HG02571 (cell line): ENCODE data around the gene CLCN2.

Experiments used
- ATAC-seq: cut with Tn5 transposase; IDR thresholded peaks from one replicate; pipeline ENCODE4 v1.9.1; 2021; ENCODE audit warnings: mild to moderate bottlenecking, moderate library complexity; ENCODE audit not compliant: unreplicated experiment

CLCN2 gene

DNA sequence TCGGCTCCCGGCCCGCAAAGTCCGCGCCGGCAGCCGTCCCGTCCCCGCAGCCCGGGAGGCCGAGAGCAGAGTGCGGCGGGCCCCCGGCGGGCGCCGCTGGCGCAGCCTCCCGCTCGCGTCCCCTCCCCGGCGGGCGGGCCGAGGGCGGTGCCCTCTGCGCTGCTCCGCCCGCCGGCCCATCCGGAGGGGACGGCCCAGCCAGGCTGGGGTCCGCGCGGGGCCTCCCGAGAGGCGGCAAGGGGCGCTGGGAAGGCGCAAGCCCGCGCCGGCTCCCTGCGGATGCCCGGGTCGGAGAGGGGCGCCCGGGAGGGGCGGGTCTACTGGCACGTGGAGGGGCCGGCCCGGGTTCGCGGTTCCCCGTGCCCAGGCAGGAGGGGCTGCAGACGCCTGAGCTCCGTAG, at the start of gene CLCN2, which contains the start of gene POLR2H:
Gene CLCN2, minus strand, starts transcription at position 74 of the 400 bp plus-strand sequence. CDS start 126 bp downstream, outside the sequence.
Gene POLR2H, plus strand, starts transcription at position 179 of the 400 bp plus-strand sequence. CDS start 1,783 bp downstream, outside the sequence.
- peak; percentile 38 for ATAC-seq

DNA sequence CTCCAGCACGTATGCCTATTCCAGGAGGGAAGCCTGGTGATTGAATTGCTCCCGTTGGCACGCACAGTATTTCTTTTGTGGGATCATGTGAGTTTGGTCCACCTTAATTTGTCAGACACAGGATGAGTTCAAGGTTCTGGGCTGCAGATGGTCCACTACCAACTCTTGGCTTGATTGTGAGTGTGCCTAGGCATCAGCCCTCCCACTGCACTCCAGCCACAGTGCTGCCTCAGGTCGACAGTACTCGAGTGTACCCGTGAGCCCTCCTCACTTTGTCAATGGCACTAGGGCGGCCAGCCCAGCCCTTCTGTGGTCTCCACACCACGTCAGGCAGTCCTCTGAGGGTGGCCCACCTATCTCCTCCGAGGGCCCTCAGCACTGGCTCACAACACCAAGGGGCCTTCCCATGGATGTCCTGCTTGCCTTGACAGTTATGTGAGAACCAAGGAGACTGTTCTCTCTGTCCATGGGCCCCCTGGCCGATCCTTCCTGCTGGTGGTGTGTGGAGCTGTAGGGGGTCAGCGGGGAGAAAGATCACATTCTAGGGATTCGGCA, 48.6 kb upstream of the CLCN2 start:
- no peak for ATAC-seq

DNA sequence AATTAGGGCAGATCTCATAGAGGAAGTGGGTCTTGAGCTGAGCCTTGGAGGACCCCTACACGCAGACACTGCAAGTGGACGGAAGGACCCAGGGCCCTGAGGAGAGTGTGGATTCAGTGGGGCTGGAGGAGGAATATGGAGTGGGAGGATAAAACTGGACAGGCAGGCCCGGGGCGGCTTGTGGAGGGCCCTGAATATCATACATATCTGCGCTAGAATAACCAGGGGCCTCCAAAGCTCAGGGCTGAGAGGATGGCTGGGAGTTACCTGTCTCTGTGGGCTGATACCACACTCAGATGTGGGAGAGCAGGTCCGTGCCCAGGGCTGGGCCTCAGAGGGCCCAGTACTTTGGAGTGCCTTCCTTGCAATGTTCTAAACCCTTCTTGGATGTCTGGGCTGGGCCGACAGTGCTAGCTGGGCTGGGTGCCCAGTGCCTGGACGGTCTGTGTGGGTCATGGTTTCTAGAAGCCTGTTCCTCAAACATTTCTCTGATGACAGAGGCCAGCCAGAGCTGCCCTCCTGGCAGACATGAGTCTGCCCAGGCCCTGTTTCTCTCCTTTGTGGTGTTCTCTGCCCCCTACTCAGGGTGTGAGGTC, 48.0 kb upstream of the CLCN2 start:
- no peak for ATAC-seq

DNA sequence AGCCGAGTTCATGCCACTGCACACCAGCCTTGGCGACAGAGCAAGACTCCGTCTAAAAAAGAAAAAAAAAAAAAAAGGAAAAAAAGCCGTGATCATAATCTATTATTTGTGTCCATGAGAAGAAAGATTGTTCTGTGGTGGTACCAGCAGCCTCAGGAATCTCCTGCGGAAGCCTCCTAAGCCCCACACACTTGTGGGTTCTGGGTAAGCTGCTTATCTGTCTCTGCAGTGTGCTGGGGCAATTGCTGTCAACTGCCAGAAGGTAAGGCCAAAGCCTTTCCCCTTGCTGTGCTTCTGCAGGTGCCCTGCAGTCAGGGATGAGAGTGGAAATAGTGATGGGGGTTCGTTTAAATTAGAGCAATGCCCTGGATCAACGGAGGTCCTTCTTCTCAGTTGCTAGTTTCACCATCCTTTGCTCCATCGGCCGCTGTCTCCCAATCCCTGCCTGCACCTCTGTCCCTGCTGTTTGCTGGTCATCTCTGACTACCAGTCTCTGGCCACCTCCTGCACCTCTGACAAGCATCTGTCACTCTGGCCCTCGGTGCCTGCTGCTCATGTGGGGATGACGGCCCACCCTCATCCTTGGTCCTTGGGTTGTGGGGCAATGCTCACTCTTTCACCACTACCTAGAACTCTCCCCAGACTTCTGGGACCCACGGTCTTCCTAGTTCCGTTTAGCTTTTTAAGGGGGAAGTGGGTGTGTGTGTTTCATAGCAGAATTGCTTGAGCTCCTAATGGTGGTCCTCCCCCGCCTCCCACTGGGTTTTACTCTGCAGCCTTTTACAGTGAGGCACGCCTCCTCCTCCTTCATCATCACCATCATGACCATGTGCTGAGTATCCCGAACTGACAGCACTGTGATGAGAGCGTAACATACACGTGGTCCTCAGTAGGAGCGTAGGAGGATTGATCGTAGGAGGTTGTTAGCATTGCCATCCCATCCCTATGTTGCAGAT, 43.9 kb upstream of the CLCN2 start:
- ATAC-seq = no peak

DNA sequence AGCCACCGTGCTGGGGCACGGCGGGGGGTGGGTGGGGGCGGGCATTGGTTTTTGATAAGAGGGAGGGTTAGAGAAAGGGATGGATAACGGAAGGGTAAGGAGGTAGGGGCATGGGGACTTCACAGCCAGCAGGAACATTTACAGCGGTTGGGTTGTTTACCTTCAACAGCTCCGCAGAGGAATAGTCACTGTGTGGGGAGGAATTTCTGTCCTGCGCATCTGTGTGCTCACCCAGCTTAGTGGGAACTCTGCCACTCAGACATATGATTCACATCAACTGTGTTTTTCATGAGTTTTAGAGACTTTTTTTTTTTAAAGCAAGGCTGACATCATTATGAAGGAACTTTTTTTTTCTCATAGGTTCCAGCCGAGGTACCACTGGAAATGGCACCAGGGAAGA, 38.0 kb upstream of the CLCN2 start:
- no peak for ATAC-seq

DNA sequence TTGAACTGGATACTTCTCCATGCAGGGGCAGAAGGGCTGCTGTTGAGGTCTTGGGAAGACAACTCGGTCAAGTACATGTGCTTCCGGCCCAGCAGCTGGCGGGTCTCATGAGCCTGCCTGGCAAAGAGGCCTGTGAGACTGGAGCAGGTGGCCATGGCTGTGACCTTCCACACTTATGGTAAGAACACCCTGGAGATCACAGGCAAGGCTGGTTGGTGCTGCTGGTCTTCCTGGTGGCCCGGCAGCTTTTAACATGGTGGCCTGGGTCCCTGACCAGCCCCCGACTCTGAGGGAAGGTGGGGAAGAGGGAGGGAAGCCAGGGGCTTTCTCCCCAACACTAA, 33.9 kb upstream of the CLCN2 start:
- no peak for ATAC-seq

DNA sequence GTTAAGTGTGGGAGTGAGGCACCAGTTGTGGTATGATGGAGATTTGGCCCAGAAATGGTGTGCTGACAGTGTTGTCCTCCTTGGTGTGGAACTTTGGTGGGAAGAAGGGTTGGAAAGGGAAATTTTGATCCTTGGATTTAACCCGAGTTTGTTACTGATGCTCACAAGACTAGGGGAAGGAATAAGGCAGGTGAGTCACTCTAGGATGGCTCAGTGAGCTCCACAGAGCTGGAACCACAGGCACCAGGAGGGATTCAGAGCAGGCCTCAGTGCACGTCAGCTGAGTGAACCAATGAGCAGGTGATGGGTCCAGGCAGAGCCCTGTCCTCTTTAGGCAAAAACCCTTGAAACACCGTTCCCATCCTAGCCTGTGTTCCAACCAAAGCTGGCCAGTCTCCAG, 29.9 kb upstream of the CLCN2 start:
- no peak for ATAC-seq

DNA sequence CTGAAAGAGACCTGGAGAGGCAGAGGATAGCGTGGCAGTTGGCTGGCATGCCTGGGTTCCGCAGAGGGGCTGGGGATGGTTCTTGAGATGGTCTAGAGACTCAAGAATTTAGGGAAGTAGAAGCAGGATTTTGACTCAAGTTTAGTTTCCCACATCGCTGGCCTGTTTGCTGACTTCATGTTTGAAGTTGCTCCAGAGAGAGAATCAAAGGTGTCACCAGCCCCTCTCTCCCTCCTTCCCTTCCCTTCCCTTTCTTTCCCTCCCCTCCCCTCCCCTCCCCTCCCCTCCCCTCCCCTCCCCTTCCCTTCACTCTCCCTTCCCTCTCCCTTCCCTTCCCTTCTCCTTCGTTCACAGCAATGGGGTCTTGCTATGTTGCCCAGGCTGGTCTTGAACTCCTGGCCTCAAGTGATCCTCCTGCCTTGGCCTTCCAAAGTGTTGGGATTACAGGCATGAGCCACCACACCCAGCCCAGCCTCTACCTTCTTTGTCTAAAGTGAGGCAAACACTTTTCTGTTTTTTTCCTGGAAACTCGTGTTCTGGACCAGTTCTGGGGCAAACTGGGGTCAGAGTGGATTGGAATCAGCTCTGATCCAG, 28.6 kb upstream of the CLCN2 start:
- ATAC-seq = no peak

DNA sequence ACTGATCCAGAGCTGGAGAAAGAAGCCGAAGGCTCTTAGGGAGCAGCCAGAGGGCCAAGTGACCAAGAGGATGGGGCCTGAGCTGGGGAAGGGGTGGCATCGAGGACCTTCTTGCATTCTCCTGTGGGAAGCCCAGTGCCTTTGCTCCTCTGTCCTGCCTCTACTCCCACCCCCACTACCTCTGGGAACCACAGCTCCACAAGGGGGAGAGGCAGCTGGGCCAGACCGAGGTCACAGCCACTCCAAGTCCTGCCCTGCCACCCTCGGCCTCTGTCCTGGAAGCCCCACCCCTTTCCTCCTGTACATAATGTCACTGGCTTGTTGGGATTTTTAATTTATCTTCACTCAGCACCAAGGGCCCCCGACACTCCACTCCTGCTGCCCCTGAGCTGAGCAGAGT, 28.0 kb upstream of the CLCN2 start:
- no peak for ATAC-seq

DNA sequence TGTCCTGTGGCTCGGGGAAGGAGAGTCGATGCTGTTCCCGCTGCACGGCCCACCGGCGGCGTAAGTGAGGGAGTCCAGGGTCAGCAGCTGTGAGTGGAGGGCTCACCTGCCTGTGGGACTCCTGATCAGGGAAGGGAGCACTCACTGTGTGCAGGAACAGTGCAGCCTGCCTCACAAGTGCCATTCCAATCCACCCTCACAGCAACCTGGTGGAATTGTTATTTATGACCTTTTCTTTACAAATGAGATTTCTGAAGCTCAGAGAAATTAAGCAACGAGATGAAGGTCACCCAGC, 27.5 kb upstream of the CLCN2 start:
- ATAC-seq = no peak

DNA sequence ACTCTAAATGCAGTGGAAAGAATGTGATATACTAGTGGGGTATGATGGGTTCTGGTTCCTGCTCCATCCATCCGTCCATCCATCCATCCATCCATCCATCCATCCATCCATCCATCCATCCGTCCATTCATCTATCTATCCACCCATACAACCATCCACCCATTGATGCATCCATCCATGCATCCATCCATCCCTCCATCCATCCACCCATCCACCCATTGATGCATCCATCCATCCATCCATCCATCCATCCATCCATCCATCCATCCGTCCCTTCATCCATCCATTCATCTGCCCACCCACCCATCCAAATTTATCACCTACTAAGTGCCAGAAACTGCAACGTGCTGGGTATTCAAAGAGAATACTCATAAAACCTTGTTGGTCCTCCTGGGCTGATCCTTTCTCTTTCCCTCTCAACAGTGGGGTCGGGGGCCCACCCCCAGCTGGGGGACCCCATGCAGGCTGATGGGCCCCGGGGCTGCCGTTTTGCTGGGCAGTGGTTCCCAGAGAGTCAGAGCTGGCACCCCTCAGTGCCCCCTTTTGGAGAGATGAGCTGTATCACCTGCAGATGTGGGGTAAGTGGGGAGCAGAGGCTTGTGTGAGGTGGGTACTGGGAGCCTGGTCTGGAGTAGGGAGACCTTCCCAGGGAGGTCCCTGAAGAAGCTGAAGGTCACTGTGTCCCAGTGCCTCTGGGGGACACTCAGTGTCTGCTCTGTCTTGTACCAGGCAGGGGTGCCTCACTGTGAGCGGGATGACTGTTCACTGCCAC, 26.9 kb upstream of the CLCN2 start:
- ATAC-seq = no peak

DNA sequence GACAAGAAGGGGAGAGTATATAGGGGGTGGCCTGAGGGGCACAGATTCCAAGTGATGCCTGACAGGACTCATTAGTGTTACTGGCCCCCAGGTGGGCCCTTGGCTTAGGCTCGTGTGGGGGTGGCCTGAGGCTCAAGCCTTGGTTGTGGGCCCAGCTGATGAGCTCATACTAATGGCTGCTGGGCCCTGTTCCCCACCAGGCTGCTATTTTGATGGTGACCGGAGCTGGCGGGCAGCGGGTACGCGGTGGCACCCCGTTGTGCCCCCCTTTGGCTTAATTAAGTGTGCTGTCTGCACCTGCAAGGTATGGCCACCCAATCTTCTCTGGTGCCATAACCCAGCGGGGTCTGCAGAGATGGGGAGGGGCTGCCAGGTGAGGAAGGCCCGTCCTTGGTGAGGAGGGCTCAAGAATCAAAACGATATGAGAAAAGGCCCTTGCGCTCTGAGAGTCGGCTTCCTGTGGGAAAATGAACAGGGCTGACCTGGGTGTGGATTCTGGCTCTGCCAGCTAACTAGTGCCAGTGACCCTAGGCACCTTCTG, 25.8 kb upstream of the CLCN2 start:
- no peak for ATAC-seq

DNA sequence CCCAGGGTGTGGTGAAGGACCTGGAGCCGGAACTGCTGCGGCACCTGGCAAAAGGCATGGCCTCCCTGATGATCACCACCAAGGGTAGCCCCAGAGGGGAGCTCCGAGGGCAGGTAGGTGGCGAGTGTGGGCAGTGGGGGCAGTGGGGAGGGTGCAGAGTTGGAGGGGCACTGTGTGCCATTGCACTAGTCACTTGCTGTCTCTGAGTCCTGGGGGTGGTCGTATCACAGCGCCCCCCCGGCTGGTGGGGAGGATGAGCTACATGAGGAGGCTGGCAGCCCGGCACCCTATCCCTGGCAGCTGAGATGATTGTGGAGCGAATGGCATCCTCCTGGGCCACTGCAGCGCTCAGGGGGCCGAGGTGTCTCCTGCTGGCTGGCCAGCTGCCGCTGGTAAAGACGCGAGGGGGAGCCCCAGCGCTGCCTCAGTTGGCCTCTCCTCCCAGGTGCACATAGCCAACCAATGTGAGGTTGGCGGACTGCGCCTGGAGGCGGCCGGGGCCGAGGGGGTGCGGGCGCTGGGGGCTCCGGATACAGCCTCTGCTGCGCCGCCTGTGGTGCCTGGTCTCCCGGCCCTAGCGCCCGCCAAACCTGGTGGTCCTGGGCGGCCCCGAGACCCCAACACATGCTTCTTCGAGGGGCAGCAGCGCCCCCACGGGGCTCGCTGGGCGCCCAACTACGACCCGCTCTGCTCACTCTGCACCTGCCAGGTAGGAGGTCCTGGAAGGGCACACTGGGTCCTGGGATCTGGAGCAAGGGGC, 24.8 kb upstream of the CLCN2 start:
- ATAC-seq = no peak

DNA sequence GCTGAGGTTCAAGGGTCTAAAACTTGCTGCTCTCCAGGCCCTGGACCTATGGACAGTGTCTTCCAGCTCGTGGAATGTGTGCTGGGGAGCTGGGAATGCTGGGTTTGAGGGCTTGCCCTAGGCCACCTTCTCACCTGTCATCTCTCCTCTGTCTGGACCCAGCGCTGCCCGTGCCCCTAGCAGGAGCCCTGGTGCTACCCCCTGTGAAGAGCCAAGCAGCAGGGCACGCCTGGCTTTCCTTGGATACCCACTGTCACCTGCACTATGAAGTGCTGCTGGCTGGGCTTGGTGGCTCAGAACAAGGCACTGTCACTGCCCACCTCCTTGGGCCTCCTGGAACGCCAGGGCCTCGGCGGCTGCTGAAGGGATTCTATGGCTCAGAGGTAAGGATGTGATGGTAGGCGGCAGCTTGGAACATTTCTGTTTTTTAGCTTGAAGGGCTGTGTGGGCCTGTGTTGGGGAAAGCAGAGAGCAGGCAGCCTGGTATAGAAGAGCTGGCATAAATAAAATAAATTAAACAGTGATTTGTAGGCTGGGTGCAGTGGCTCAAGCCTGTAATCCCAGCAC, 23.5 kb upstream of the CLCN2 start:
- no peak for ATAC-seq

DNA sequence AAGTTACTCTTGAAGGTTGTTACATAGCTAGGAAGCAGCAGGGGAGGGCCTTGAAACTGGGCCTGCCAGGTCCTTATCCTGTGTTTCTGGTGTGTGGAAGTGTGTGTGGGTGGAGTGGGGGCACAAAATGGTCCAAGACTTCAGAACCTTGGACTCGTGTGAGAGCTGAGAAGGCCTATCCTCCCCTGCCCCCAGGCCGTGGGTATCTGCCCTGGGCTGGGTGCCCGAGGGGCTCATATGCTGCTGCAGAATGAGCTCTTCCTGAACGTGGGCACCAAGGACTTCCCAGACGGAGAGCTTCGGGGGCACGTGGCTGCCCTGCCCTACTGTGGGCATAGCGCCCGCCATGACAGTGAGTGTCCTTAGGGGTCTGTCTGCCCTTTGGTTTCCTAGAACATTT, 22.9 kb upstream of the CLCN2 start:
- ATAC-seq = no peak

DNA sequence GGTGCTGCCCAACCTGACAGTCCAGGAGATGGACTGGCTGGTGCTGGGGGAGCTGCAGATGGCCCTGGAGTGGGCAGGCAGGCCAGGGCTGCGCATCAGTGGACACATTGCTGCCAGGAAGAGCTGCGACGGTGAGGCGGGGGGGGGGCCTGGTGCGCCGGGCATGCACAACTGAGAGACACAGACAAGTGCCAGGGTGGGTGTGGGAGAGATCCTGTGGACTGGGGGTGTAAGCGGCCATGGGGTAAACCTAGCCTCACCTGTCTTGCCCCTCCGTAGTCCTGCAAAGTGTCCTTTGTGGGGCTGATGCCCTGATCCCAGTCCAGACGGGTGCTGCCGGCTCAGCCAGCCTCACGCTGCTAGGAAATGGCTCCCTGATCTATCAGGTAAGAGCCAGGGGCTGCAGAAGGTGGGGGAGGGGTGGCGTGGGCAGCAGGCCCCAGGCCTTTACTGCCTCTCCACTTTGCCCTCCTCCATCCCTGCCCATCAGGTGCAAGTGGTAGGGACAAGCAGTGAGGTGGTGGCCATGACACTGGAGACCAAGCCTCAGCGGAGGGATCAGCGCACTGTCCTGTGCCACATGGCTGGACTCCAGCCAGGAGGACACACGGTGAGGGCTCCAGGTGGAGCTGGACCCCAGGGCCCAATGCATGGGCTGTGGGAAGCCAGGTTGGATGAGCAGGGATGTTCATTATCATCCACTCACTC, 21.8 kb upstream of the CLCN2 start:
- ATAC-seq = no peak

DNA sequence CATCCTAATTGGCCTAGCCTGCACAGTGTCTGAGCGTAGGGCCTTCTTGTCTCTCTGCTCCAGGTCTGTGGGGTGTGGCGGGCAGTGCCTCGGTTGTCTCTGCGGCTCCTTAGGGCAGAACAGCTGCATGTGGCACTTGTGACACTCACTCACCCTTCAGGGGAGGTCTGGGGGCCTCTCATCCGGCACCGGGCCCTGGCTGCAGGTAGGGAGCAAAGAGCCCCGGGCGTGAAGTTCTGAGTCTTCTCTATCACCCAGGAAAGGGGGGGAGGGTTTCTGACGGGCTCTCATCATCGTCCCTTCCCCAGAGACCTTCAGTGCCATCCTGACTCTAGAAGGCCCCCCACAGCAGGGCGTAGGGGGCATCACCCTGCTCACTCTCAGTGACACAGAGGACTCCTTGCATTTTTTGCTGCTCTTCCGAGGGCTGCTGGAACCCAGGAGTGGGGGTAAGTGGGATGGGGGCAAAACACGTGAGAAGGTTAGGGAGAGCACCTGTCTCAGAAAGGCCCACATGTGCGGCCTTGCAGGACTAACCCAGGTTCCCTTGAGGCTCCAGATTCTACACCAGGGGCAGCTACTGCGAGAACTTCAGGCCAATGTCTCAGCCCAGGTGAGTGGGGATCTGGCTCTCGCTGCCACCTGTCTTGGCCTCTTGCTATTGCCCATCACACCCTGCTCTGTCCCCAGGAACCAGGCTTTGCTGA, 21.1 kb upstream of the CLCN2 start:
- ATAC-seq = no peak
